GM23338 (cell line): ENCODE results near the gene SEPHS1. TPM values are rescaled to one million over a fixed set of nuclear protein-coding genes. Genes with fewer than 3 reads are reported as not detected.

ENCODE experiments used
- ATAC-seq: fragments of 200-7000 bp; cut with Tn5 transposase; 3 replicates; pipeline ENCODE4 v1.9.1; 2020
- DNase-seq: peaks from one replicate; pipeline ENCODE4 v3.0.0-alpha.2; 2015; ENCODE audit warnings: low spot score
- H2AFZ ChIP-seq: fragments of 200-600 bp; sonication (generic); 2 replicates; pipeline ENCODE4 v1.8.0; 2016; ENCODE audit warnings: antibody characterized with exemption, mild to moderate bottlenecking, moderate library complexity
- H3F3A ChIP-seq: fragments of 200-600 bp; sonication (generic); replicated peaks from 2 replicates; pipeline ENCODE4 v1.8.0; 2017; ENCODE audit warnings: antibody characterized with exemption, mixed run types, low read depth
- H3K27ac ChIP-seq: fragments of 200-600 bp; sonication (generic); 2 replicates; pipeline ENCODE4 v1.6.1; 2016; ENCODE audit warnings: low read depth
- H3K27me3 ChIP-seq: fragments of 200-600 bp; sonication (generic); 2 replicates; pipeline ENCODE4 v1.8.0; 2016; ENCODE audit warnings: mild to moderate bottlenecking, mixed run types, moderate library complexity; ENCODE audit not compliant: insufficient read depth
- H3K36me3 ChIP-seq: fragments of 200-600 bp; sonication (generic); 2 replicates; pipeline ENCODE4 v1.8.0; 2016; ENCODE audit warnings: mild to moderate bottlenecking; ENCODE audit not compliant: insufficient read depth
- H3K4me1 ChIP-seq: fragments of 200-600 bp; sonication (generic); 2 replicates; pipeline ENCODE4 v1.8.0; 2016; ENCODE audit warnings: mild to moderate bottlenecking, moderate library complexity; ENCODE audit not compliant: insufficient read depth
- H3K4me2 ChIP-seq: fragments of 200-600 bp; sonication (generic); 2 replicates; pipeline ENCODE4 v1.7.1; 2017; ENCODE audit warnings: mixed run types
- H3K4me3 ChIP-seq: fragments of 200-600 bp; sonication (generic); 2 replicates; pipeline ENCODE4 v1.6.1; 2016; ENCODE audit warnings: mixed run types
- H3K79me2 ChIP-seq: fragments of 200-600 bp; sonication (generic); replicated peaks from 2 replicates; pipeline ENCODE4 v1.8.0; 2017; ENCODE audit warnings: mild to moderate bottlenecking; ENCODE audit not compliant: insufficient read depth
- H3K9me2 ChIP-seq: fragments of 200-600 bp; sonication (generic); 2 replicates; pipeline ENCODE4 v1.8.0; 2017; ENCODE audit not compliant: insufficient read depth
- H4K20me1 ChIP-seq: fragments of 200-600 bp; sonication (generic); replicated peaks from 2 replicates; pipeline ENCODE4 v1.8.0; 2017; ENCODE audit warnings: mild to moderate bottlenecking; ENCODE audit not compliant: insufficient read depth
- H3K27ac Mint-ChIP-seq: 2 replicates; pipeline ENCODE4 v1.8.0; 2020; ENCODE audit warnings: inconsistent platforms, mild to moderate bottlenecking, moderate library complexity, mixed read lengths
- H3K27me3 Mint-ChIP-seq: 3 replicates; pipeline ENCODE4 v1.8.0; 2022; ENCODE audit warnings: low read depth, mild to moderate bottlenecking, moderate library complexity, mixed read lengths, inconsistent platforms; ENCODE audit not compliant: insufficient read depth, poor library complexity
- H3K36me3 Mint-ChIP-seq: 3 replicates; pipeline ENCODE4 v1.8.0; 2021; ENCODE audit warnings: low read depth, mild to moderate bottlenecking, inconsistent platforms, moderate library complexity, mixed read lengths
- H3K4me1 Mint-ChIP-seq: 3 replicates; pipeline ENCODE4 v1.8.0; 2020; ENCODE audit warnings: mild to moderate bottlenecking, inconsistent platforms, mixed read lengths
- H3K4me3 Mint-ChIP-seq: 3 replicates; pipeline ENCODE4 v1.8.0; 2021; ENCODE audit warnings: moderate library complexity, mild to moderate bottlenecking, inconsistent platforms, mixed read lengths
- H3K9me3 Mint-ChIP-seq: 3 replicates; pipeline ENCODE4 v1.8.0; 2020; ENCODE audit warnings: moderate library complexity, mild to moderate bottlenecking, inconsistent platforms, mixed read lengths
- CREB1 ChIP-seq: fragments of 250-450 bp; sonication (Bioruptor Pico); IDR thresholded peaks from 2 replicates; pipeline ENCODE4 v1.5.0; 2020; ENCODE audit warnings: low read depth, mild to moderate bottlenecking, moderate library complexity
- ETS1 ChIP-seq: IDR thresholded peaks from 2 replicates; pipeline ENCODE4 v1.6.1; 2016; ENCODE audit warnings: antibody characterized with exemption
- EZH2 ChIP-seq: fragments of 200-600 bp; sonication (generic); IDR thresholded peaks from one replicate; pipeline ENCODE4 v1.8.0; 2017; ENCODE audit warnings: antibody characterized with exemption, mild to moderate bottlenecking, low read depth; ENCODE audit not compliant: unreplicated experiment
- EZH2phosphoT487 ChIP-seq: fragments of 200-600 bp; sonication (generic); IDR thresholded peaks from one replicate; pipeline ENCODE4 v1.8.1; 2018; ENCODE audit warnings: antibody characterized with exemption; ENCODE audit not compliant: unreplicated experiment
- JUNB ChIP-seq: IDR thresholded peaks from one replicate; pipeline ENCODE4 v1.6.1; 2016; ENCODE audit warnings: antibody characterized with exemption; ENCODE audit not compliant: unreplicated experiment
- NANOG ChIP-seq: IDR thresholded peaks from 2 replicates; pipeline ENCODE4 v1.6.1; 2016; ENCODE audit warnings: antibody characterized with exemption, borderline replicate concordance
- POLR2AphosphoS5 ChIP-seq: IDR thresholded peaks from 2 replicates; pipeline ENCODE4 v1.6.1; 2016; ENCODE audit warnings: antibody characterized with exemption, low read depth
- STAT1 ChIP-seq: IDR thresholded peaks from one replicate; pipeline ENCODE4 v1.6.1; 2016; ENCODE audit warnings: antibody characterized with exemption; ENCODE audit not compliant: unreplicated experiment
- ZNF114 ChIP-seq: fragments of 250-450 bp; sonication (Bioruptor Pico); IDR thresholded peaks from 2 replicates; pipeline ENCODE4 v1.5.0; 2020; ENCODE audit warnings: mild to moderate bottlenecking, moderate library complexity
- ZNF331 ChIP-seq: fragments of 250-450 bp; sonication (Bioruptor Pico); IDR thresholded peaks from 2 replicates; pipeline ENCODE4 v1.5.0; 2020; ENCODE audit warnings: low read depth, mild to moderate bottlenecking, moderate library complexity
- ZNF462 ChIP-seq: fragments of 250-450 bp; sonication (Bioruptor Pico); IDR thresholded peaks from 2 replicates; pipeline ENCODE4 v1.5.0; 2020; ENCODE audit warnings: mild to moderate bottlenecking, moderate library complexity
- polyA plus RNA-seq: library from polyadenylated mRNA; unstranded; fragments of >200 nt; fragmentation: Nextera tagmentation; extraction: Ambion mirVana; gene quantifications from 2 replicates; pipeline ENCODE4 v1.2.1, GENCODE V29; 2016
- total RNA-seq: library from RNA; depleted of rRNA; stranded (reverse); fragments of >200 nt; shearing (Covaris generic); gene quantifications from 2 replicates; pipeline ENCODE4 v1.2.3, GENCODE V29; 2014
- TF ChIP-seq, protein P1 (sequence below), 2 experiments: fragments of 200-600 bp in 1 of 2; sonication (generic) in 1 of 2; conservative IDR thresholded peaks; 2 replicates each; pipeline versions ENCODE4 v1.5.1 to v1.6.1; 2016 to 2017; ENCODE audit warnings: antibody characterized with exemption in 2 of 2, low read depth in 2 of 2, mild to moderate bottlenecking in 2 of 2, moderate library complexity in 1 of 2
- TF ChIP-seq, protein P2 (sequence below): IDR thresholded peaks from one replicate; pipeline ENCODE4 v1.6.1; 2018; ENCODE audit warnings: antibody characterized with exemption; ENCODE audit not compliant: unreplicated experiment

Gene SEPHS1
- total and polyA plus RNA-seq, 2 experiments from 2014 or later = 260 to 609 TPM

DNA sequence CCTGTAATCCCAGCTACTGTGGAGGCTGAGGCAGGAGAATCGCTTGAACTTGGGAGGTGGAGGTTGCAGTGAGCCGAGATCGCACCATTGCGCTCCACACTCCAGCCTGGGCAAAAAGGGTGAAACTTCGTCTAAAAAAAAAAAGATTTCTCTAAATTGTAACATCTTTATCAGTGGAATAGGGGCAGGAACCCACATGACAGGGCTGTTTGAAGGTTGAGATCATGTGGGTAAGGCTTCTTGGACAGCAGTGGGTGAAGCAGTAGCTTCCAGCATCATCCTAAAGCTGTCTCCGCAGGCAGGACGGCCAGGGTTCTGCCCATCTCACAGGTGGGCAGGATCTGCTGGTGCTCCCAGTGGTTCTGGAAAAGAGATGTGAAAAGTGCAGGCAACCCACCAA, 37.9 kb upstream of the SEPHS1 start:
- TF ChIP-seq, protein P1, sequence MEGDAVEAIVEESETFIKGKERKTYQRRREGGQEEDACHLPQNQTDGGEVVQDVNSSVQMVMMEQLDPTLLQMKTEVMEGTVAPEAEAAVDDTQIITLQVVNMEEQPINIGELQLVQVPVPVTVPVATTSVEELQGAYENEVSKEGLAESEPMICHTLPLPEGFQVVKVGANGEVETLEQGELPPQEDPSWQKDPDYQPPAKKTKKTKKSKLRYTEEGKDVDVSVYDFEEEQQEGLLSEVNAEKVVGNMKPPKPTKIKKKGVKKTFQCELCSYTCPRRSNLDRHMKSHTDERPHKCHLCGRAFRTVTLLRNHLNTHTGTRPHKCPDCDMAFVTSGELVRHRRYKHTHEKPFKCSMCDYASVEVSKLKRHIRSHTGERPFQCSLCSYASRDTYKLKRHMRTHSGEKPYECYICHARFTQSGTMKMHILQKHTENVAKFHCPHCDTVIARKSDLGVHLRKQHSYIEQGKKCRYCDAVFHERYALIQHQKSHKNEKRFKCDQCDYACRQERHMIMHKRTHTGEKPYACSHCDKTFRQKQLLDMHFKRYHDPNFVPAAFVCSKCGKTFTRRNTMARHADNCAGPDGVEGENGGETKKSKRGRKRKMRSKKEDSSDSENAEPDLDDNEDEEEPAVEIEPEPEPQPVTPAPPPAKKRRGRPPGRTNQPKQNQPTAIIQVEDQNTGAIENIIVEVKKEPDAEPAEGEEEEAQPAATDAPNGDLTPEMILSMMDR (conservative IDR thresholded peaks at IDR 0.05; ENCODE audit: low read depth in 2 of 2) = no peak
- no peak for TF ChIP-seq STAT1
- no peak for TF ChIP-seq POLR2AphosphoS5
- no peak for TF ChIP-seq ZNF462 (CRISPR knock-in tag)
- no peak for TF ChIP-seq NANOG
- no peak for TF ChIP-seq CREB1
- TF ChIP-seq ZNF114 (CRISPR knock-in tag) = no peak
- no peak for TF ChIP-seq ZNF331 (CRISPR knock-in tag)
- TF ChIP-seq ETS1 = no peak
- TF ChIP-seq EZH2phosphoT487 = no peak
- TF ChIP-seq, protein P2, sequence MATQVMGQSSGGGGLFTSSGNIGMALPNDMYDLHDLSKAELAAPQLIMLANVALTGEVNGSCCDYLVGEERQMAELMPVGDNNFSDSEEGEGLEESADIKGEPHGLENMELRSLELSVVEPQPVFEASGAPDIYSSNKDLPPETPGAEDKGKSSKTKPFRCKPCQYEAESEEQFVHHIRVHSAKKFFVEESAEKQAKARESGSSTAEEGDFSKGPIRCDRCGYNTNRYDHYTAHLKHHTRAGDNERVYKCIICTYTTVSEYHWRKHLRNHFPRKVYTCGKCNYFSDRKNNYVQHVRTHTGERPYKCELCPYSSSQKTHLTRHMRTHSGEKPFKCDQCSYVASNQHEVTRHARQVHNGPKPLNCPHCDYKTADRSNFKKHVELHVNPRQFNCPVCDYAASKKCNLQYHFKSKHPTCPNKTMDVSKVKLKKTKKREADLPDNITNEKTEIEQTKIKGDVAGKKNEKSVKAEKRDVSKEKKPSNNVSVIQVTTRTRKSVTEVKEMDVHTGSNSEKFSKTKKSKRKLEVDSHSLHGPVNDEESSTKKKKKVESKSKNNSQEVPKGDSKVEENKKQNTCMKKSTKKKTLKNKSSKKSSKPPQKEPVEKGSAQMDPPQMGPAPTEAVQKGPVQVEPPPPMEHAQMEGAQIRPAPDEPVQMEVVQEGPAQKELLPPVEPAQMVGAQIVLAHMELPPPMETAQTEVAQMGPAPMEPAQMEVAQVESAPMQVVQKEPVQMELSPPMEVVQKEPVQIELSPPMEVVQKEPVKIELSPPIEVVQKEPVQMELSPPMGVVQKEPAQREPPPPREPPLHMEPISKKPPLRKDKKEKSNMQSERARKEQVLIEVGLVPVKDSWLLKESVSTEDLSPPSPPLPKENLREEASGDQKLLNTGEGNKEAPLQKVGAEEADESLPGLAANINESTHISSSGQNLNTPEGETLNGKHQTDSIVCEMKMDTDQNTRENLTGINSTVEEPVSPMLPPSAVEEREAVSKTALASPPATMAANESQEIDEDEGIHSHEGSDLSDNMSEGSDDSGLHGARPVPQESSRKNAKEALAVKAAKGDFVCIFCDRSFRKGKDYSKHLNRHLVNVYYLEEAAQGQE = no peak
- TF ChIP-seq JUNB = no peak
- no peak for TF ChIP-seq EZH2
- Histone ChIP-seq H3K27me3 (peaks cover 17% of the 10 kb centered on the region), H3K4me2 (no peak overlapping the region), H3K4me3 (no peak overlapping the region), H3K9me2 (no peaks in the 10 kb centered on the region), H3F3A (peaks cover 11% of the 10 kb centered on the region), H3K36me3 (no peaks in the 10 kb centered on the region), H2AFZ (no peak overlapping the region), H3K4me1 (peaks cover 29% of the 10 kb centered on the region), H3K27ac (no peak overlapping the region), H3K79me2 (no peaks in the 10 kb centered on the region), H4K20me1 (no peaks in the 10 kb centered on the region)
- Mint-ChIP-seq H3K27ac (no peak overlapping the region), H3K27me3 (peaks cover 16% of the 10 kb centered on the region), H3K4me3 (no peak overlapping the region), H3K4me1 (peaks cover 23% of the 10 kb centered on the region), H3K36me3 (no peaks in the 10 kb centered on the region), H3K9me3 (no peaks in the 10 kb centered on the region; the same call in 2 of the 3 replicates)
- ATAC-seq = no peak
- no peak for DNase-seq
